WI38 (cell line): ENCODE data around the gene ACE.

Source experiments
- H3K4me3 ChIP-seq: 2 replicates; pipeline ENCODE4 v1.5.1; 2011; ENCODE audit warnings: low read depth, mild to moderate bottlenecking, control low read depth, low read length
- TF ChIP-seq, protein P1 (sequence below): IDR thresholded peaks from 2 replicates; pipeline ENCODE4 v1.5.1; 2012; ENCODE audit warnings: low read depth, mild to moderate bottlenecking, control low read depth, low read length

Gene ACE

DNA sequence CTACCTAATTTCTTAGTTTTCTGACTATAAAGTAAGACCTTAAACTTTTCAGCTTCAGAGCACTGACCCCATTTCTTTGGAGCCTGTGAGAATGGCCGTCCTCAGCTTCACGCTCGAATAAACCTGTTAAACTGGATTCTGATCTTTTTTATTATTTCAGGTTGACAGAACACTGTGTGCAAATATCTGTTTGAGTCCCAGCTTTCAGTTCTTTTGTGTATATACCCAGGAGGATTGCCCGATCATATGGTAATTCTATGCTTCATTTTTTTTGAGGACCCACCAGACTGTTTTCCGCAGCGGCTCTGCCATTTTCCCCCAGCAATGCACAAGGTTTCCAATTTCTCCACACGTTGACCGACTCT, 26.5 kb downstream of the ACE start:
- H3K4me3 ChIP-seq = no peak overlapping the region
- TF ChIP-seq, protein P1, sequence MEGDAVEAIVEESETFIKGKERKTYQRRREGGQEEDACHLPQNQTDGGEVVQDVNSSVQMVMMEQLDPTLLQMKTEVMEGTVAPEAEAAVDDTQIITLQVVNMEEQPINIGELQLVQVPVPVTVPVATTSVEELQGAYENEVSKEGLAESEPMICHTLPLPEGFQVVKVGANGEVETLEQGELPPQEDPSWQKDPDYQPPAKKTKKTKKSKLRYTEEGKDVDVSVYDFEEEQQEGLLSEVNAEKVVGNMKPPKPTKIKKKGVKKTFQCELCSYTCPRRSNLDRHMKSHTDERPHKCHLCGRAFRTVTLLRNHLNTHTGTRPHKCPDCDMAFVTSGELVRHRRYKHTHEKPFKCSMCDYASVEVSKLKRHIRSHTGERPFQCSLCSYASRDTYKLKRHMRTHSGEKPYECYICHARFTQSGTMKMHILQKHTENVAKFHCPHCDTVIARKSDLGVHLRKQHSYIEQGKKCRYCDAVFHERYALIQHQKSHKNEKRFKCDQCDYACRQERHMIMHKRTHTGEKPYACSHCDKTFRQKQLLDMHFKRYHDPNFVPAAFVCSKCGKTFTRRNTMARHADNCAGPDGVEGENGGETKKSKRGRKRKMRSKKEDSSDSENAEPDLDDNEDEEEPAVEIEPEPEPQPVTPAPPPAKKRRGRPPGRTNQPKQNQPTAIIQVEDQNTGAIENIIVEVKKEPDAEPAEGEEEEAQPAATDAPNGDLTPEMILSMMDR = no peak

DNA sequence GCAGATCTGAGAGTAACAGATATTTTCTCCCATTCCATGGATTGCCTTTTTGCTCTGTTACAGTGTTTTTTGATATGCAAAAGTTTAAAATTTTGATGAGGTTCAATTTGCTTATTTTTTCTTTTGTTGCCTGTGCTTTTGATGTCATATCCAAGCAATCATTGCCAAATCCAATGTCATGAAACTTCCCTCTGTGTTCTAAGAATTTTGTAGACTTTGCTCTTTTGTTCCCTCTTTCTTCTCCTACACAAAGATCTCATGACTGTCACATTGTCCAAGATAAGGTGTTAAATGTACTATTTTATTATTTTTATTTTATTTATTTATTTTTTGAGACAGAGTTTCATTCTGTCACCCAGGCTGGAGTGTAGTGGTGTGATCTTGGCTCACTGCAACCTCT, 27.4 kb downstream of the ACE start:
- no peak overlapping the region for H3K4me3 ChIP-seq
- TF ChIP-seq, protein P1 = no peak

DNA sequence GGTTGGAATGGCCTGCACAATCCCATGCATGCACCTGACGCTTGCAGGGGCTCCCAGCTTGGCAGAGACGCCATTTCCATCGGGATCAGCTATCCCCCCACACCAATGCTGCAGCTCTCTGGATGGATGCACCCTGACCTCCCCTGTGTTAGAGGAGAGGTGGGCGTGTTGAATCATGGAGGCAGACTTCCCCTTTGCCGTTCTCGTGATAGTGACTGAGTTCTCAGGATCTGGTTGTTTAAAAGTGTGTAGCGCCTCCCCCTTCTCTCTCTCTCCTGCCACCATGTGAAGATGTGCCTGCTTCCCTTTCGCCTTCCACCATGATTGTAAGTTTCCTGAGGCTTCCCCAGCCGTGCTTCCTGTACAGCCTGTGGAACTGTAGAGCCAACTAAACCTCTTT, 28.5 kb downstream of the ACE start:
- TF ChIP-seq, protein P1 = no peak

DNA sequence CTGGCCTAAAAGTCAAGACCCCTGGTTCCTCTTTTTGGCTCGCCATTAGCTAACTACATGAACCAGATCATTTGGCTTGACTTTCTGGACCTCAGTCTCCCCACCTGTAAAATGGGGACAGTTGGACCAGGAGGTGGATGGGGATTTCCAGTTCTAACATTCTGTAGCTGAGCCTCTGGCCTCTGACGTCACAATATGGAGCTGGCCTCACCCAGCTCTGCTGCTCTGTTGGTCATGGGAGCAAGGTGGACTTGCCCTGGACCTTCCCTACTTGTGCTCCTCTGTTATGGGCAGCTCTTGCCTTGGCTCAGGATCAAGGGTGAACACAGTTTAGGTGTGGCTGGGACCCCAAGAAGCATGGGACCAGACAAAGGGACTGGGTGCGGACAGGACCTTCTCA, 29.8 kb downstream of the ACE start:
- H3K4me3 ChIP-seq = no peak overlapping the region
- TF ChIP-seq, protein P1 = no peak

More for the DNA sequence above, 28.5 kb downstream of the ACE start:
- no peak overlapping the region for H3K4me3 ChIP-seq

DNA sequence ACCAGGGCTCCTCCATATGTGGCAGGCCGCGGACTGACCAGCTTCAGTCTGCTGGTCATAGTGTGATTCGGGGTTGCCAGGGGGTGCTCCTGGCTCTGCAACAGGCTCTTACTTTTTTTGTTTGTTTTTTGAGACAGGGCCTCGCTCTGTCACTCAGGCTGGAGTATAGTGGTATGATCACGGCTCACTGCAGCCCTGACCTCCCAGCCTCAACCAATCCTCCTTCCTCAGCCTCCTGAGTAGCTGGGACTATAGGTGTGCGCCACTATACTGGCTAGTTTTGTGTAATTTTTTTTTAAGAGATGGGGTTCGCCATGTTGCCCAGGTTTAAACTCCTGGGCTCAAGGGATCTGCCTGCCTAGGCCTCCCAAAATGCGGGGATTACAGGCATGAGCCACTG, 34.5 kb downstream of the ACE start:
- H3K4me3 ChIP-seq = no peak overlapping the region
- TF ChIP-seq, protein P1 = no peak

DNA sequence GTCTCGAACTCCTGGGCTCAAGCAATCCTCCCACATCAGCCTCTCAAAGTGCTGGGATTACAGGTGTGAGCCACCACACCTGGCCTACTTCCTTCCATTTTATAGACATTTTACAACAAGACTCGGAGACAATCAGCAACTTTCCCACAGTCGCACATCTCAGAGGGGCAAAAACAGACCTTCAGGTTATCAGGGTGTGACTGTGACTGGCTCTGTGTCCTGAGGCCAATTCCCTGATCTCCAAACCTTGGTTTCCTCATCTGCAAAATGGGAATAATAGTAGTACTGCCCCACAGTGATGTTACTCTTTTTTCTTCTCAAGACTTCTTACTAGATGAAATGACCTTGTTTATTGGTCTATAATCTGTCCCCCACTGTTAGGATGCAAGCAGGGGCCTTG, 35.5 kb downstream of the ACE start:
- TF ChIP-seq, protein P1 = no peak
- H3K4me3 ChIP-seq = no peak overlapping the region

DNA sequence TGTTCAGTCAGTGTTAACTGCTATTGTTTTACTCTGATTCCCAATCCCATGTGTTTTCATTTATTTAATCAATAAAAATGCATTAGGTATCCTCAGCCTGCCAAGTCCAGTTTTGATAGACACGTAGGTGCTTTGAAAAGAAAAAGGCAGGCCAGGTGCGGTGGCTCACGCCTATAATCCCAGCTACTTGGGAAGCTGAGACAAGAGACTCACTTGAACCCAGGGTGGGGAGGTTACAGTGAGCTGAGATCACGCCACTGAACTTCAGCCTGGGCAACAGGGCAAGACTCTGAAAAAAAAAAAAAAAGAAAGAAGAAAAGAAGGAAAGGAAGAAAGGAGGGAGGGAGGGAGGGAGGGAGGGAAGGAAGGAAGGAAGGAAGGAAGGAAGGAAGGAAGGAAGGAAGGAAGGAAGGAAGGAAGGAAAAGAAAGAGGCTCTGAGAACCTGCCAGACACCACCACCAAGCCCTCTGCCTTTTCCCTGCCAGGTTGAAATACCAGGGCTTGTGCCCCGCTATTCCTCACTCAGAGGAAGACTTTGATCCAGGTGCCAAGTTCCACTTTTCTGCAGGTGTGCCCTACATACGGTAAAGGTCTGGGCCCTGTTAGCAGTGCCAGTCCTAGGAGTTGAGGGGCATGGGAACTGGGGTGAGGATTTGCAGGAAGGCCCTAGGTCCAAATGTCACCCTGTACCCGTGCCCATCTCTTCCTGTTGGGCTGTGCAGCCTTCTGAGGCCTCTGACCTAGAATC, 36.2 kb downstream of the ACE start:
- no peak overlapping the region for H3K4me3 ChIP-seq
- TF ChIP-seq, protein P1 = no peak
